HL-60 (cell line): ENCODE measurements around the gene POLR1H.

Source experiments
- CTCF ChIP-seq: IDR thresholded peaks from one replicate; pipeline ENCODE4 v1.5.1; 2011; ENCODE audit warnings: low read length, control low read depth, inconsistent platforms; ENCODE audit not compliant: insufficient read depth
- GABPA ChIP-seq: IDR thresholded peaks from 2 replicates; pipeline ENCODE4 v1.6.1; 2012; ENCODE audit warnings: low read depth
- REST ChIP-seq: IDR thresholded peaks from 2 replicates; pipeline ENCODE4 v1.6.1; 2012; ENCODE audit warnings: low read depth; ENCODE audit not compliant: insufficient replicate concordance

- no peak for TF ChIP-seq CTCF
- no peak for TF ChIP-seq REST
- TF ChIP-seq GABPA: no peak
These were observed 41.2 kb upstream of the POLR1H start for GRCh38 chr6:30019819-30020218.
